Endothelial cell (in vitro differentiated cells): ENCODE measurements around the gene EIF6. TPM values are rescaled to one million over a fixed set of nuclear protein-coding genes. Genes with fewer than 3 reads are reported as not detected.

Experiments
- DNase-seq: peaks from one replicate; pipeline ENCODE4 v3.0.0; 2021; ENCODE audit warnings: low spot score
- H3K27ac Mint-ChIP-seq: one replicate; pipeline ENCODE4 v1.8.0; 2021; ENCODE audit warnings: mixed read lengths, inconsistent platforms; ENCODE audit not compliant: unreplicated experiment
- H3K27me3 Mint-ChIP-seq: one replicate; pipeline ENCODE4 v1.8.0; 2021; ENCODE audit warnings: mild to moderate bottlenecking, moderate library complexity, mixed read lengths, inconsistent platforms; ENCODE audit not compliant: unreplicated experiment
- H3K36me3 Mint-ChIP-seq: one replicate; pipeline ENCODE4 v1.8.0; 2021; ENCODE audit warnings: mild to moderate bottlenecking, low read depth, mixed read lengths, inconsistent platforms; ENCODE audit not compliant: unreplicated experiment
- H3K4me1 Mint-ChIP-seq: one replicate; pipeline ENCODE4 v1.8.0; 2021; ENCODE audit warnings: mild to moderate bottlenecking, mixed read lengths, inconsistent platforms; ENCODE audit not compliant: unreplicated experiment
- H3K4me3 Mint-ChIP-seq: one replicate; pipeline ENCODE4 v1.8.0; 2021; ENCODE audit warnings: mild to moderate bottlenecking, mixed read lengths, inconsistent platforms; ENCODE audit not compliant: unreplicated experiment
- H3K9me3 Mint-ChIP-seq: one replicate; pipeline ENCODE4 v1.8.0; 2021; ENCODE audit warnings: mixed read lengths, inconsistent platforms; ENCODE audit not compliant: unreplicated experiment
- CTCF ChIP-seq: fragments of 200-600 bp; sonication (generic); IDR thresholded peaks from one replicate; pipeline ENCODE4 v1.5.0; 2021; ENCODE audit warnings: antibody characterized with exemption; ENCODE audit not compliant: unreplicated experiment
- total RNA-seq: library from RNA; stranded (reverse); fragmentation: NEBNext Ultra II Directional; extraction: Animal tissue kit (Norgen Biotek cat#: 25700); gene quantifications from one replicate; pipeline ENCODE4 v1.2.1, GENCODE V29; 2021; ENCODE audit not compliant: unreplicated experiment

Gene EIF6
- total RNA-seq, 1 donor from 2014 or later = 120 TPM

- DNase-seq = no peak
- TF ChIP-seq CTCF = no peak
- peaks cover 24% of the 10 kb centered on the region for H3K4me1 Mint-ChIP-seq
- H3K4me3 Mint-ChIP-seq = no peak overlapping the region
- H3K27me3 Mint-ChIP-seq = peaks cover 3% of the 10 kb centered on the region
- no peak overlapping the region for H3K27ac Mint-ChIP-seq
- no peaks in the 10 kb centered on the region for H3K9me3 Mint-ChIP-seq
- H3K36me3 Mint-ChIP-seq = peaks cover 6% of the 10 kb centered on the region
These were observed 33.0 kb downstream of the EIF6 start for GRCh38 chr20:35251613-35251940.

- Mint-ChIP-seq H3K4me3 (no peak overlapping the region), H3K27me3 (peaks cover 3% of the 10 kb centered on the region), H3K36me3 (peaks cover 10% of the 10 kb centered on the region), H3K27ac (no peak overlapping the region), H3K4me1 (peaks cover 24% of the 10 kb centered on the region), H3K9me3 (no peaks in the 10 kb centered on the region)
- no peak for DNase-seq
- no peak for TF ChIP-seq CTCF
These were observed 35.7 kb downstream of the EIF6 start for GRCh38 chr20:35248641-35249475.

- no peaks in the 10 kb centered on the region for H3K9me3 Mint-ChIP-seq
- H3K4me3 Mint-ChIP-seq = no peak overlapping the region
- peaks cover 3% of the 10 kb centered on the region for H3K27me3 Mint-ChIP-seq
- H3K36me3 Mint-ChIP-seq = peaks cover 10% of the 10 kb centered on the region
- TF ChIP-seq CTCF = no peak
- DNase-seq = no peak
- peaks cover 17% of the 10 kb centered on the region for H3K4me1 Mint-ChIP-seq
- H3K27ac Mint-ChIP-seq = no peak overlapping the region
These were observed 37.8 kb downstream of the EIF6 start for GRCh38 chr20:35246723-35247122.

GRCh38 chr20:35243986-35244385, 40.6 kb downstream of the EIF6 start:
- Mint-ChIP-seq H3K27ac (no peak overlapping the region), H3K4me1 (peaks cover 21% of the 10 kb centered on the region), H3K36me3 (peaks cover 10% of the 10 kb centered on the region), H3K9me3 (no peaks in the 10 kb centered on the region), H3K27me3 (peaks cover 9% of the 10 kb centered on the region), H3K4me3 (no peak overlapping the region)
- DNase-seq = no peak
- no peak for TF ChIP-seq CTCF

GRCh38 chr20:35243317-35243716, 41.3 kb downstream of the EIF6 start:
- Mint-ChIP-seq H3K27me3 (peaks cover 9% of the 10 kb centered on the region), H3K9me3 (no peaks in the 10 kb centered on the region), H3K4me1 (peaks cover 22% of the 10 kb centered on the region), H3K36me3 (peaks cover 10% of the 10 kb centered on the region), H3K4me3 (no peak overlapping the region), H3K27ac (no peak overlapping the region)
- no peak for DNase-seq
- TF ChIP-seq CTCF = no peak
